Dermis blood vessel endothelial cell (primary cell): ENCODE data around the gene FHIP2A. TPM values are rescaled to one million over a fixed set of nuclear protein-coding genes. Genes with fewer than 3 reads are reported as not detected.
"Not testable (repeated sequence)": the region's sequence is repeated elsewhere in the genome, so short reads cannot be mapped to it uniquely, and the experiment has no call there.

ENCODE experiments used
- DNase-seq: peaks from one replicate; pipeline ENCODE4 v3.0.0; 2010
- total RNA-seq: library from RNA; depleted of rRNA; stranded (reverse); fragments of >200 nt; gene quantifications from 2 replicates; pipeline ENCODE4 v1.2.3, GENCODE V29; 2014

FHIP2A gene
- total RNA-seq, 1 donor from 2014 or later: 34.9 TPM

GRCh38 chr10:114819322-114819721, 2.3 kb upstream of the FHIP2A start:
- DNase-seq: no peak

DNA sequence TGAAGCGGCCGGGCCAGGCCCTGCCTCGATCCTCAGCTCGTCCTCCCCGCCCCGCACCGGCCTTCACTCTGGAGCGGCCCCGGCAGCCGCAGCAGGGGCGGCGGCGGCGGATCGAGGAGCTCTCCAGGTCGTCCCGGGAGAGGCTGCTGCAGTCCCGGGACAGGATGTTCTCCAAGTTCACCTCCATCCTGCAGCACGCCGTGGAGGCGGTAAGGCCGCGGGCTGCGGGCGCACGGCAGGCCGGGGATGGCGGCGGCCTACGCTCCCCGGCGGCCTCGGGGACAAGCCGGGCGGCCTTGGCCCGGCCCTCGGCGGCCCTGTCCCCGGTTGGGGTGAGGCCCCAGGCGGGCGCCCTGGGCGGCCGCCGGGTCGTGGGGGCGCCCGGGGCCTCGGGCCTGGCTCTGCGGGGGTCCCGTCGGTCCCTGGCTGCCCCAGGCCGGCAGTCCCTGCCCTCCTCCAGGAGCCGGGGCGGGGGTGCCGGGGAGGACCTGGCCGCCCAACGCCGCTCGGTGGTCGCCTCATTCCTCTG, 399 bp downstream of the FHIP2A start:
- peak; percentile 56 for DNase-seq

- peak; percentile 91 for DNase-seq
Measured at GRCh38 chr10:114822444-114823076, 980 bp downstream of the FHIP2A start.

DNA sequence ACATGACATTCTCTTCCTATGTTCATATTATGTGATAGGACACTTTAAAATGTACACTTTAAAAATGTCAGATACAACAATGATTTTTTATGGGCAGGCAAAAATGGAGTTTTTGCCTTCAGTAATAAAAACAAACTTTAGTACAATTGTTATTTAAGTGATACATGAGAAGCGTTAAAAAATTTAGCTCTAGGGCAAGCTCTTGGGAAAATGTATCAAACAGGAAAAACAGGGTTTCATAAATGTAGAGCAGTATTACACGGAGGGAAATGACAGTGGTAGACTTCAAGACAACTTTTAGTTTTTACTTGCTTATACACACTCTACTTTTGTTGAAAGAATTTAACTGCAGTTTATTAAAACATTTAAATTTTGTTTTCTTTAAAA, 1.5 kb downstream of the FHIP2A start:
- peak; percentile 51 for DNase-seq

GRCh38 chr10:114824391-114824790, 2.8 kb downstream of the FHIP2A start:
- no peak for DNase-seq

- DNase-seq: peak; percentile 61
Measured at GRCh38 chr10:114825513-114826253, 4.1 kb downstream of the FHIP2A start.

GRCh38 chr10:114829160-114829909, 7.8 kb downstream of the FHIP2A start:
- DNase-seq: no peak

DNA sequence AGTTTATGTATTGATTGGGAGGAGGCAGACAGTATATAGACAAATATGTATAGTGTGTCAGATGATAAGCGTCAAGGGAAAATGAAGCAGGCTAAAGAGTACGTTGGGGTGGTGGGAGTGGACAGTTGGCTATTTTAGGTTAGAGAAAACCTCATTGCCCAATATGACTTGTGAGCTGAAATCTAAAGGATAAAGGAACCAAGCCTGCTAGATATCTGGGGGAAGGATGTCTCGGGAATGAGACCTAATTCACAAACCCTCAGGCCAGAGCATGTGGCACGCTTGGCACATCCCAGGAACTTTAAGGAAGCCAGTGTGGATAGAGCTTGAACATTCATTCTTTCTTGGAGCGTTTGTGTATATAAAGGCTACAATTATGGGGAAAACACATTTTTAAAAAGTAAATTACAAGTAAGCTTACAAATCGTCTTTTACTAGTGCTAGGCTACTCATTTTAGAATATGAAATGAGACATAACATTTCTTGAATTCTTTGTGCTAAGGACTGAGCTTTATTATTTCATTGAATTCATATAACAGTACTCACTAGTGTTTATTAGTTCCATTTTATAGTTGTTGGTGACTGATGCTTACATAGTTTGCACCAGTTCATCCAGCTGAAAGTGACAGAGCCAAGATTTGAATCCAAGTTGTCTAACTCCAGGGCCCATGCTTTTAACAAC, 9.7 kb downstream of the FHIP2A start:
- no peak for DNase-seq

GRCh38 chr10:114837690-114838089, 16.1 kb downstream of the FHIP2A start:
- no peak for DNase-seq

DNA sequence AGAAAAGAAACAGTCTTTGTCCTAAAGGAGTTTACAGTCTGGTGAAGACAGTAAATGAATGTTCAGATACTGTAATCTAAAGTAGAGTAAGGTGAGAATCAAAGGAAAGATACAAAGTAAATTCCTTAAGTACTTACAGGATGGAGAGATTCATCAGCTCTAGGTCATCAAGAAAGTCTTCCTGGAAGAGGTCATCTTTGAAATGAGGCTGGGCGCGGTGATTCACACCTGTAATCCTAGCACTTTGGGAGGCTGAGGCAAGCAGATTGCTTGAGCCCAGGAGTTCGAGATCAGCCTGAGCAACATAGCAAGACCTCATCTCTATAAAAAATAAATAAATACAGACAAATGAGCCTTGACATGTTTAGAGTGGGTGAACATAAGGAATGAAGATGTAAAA, 18.3 kb downstream of the FHIP2A start:
- no peak for DNase-seq

DNA sequence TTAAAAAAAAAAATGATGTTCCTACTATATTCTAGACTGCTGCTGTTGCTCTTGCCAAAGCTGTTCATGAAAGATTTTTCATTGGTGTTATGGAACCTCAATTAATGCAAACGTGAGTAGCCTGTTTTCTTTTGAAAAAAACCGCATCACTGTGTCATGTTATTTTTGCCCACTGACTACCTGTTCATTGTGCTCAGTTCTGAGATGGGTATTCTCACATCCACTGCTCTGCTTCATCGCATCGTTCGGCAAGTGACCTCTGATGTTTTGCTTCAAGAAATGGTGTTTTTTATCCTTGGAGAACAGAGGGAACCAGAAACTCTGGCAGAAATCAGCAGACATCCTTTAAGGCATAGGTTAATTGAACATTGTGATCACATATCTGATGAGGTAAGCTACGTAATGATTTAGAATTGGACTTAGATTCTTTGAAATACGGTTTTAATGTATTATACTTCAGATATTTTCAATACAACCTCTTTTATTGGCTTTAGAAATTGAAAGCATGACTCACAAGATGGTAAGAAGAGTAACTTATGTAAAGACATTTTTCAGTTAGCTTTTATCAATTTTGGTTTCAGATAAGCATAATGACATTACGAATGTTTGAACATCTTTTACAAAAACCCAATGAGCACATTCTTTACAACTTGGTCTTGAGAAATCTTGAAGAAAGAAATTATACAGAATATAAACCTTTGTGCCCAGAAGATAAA, 24.6 kb downstream of the FHIP2A start:
- no peak for DNase-seq

GRCh38 chr10:114847517-114847916, 25.9 kb downstream of the FHIP2A start:
- DNase-seq: not testable (repeated sequence)

DNA sequence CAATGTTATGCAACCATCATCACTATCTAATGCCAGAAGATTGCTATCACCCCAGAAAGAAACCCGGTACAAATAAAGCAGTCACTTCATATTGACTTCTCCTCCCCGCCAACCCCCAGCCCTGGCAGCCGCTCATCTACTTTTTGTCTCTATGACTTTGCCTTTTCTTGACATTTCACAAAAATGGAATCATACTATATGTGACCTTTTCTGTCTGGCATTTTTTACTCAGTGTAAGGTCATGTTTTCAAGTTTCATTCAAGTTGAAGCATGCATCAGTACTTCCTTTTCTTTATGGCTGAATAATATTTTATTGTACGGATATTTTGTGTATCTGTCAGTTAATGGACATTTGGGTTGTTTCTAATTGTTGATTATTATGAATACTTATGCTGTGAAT, 28.1 kb downstream of the FHIP2A start:
- no peak for DNase-seq

DNA sequence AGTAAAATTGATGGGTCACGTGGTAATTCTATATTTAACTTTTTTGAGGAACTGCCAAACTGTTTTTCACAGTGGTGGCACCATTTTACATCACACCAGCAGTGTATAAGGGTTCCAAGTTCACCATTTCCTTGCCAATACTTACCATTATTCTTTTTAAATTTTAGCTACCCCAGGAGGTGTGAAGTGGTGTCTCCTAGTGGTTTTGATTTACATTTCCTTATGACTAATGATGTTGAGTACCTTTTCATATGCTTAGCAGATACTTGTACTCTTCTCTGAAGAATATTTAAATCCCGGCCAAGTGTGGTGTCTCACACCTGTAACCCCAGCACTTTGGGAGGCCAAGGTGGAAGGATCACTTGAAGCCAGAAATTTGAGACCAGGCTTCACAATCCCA, 28.5 kb downstream of the FHIP2A start:
- no peak for DNase-seq

DNA sequence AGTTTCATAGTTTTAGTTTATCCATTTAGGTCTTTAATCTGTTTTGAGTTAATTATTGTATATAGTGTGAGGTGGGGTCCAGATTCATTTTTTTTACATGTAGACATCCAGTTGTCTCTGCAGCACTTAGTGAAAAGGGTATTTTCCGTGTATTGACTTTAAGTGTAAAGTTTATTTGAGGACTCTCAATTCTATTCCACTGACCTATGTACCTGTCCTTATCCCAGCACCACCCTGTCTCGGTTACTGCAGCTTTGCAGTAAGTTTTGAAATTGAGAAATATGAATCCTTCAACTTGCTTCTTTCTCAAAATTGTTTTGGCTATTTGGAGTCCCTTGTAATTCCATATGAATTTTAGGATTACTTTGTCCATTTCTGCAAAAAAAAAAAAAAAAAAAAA, 29.8 kb downstream of the FHIP2A start:
- DNase-seq: no peak

DNA sequence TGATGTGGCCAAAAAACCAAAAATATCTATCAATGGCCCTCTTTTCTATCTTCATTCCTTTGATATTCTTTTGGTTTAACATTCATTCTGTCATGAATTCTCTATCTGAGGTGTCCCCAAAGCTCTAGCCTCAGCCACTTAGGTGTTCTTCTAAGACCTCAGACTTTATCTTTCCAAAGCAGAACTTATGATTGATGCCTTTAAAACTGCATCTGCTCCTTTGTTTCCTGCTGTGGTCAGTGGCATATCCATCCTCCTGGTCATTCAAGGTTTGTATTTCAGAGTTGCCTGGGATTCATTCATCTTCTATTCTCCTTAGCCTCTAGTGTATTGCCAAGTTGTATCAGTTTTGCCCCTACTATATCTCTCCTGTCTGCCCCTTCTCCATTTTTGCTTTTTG, 30.6 kb downstream of the FHIP2A start:
- no peak for DNase-seq

GRCh38 chr10:114854906-114855305, 33.3 kb downstream of the FHIP2A start:
- no peak for DNase-seq

DNA sequence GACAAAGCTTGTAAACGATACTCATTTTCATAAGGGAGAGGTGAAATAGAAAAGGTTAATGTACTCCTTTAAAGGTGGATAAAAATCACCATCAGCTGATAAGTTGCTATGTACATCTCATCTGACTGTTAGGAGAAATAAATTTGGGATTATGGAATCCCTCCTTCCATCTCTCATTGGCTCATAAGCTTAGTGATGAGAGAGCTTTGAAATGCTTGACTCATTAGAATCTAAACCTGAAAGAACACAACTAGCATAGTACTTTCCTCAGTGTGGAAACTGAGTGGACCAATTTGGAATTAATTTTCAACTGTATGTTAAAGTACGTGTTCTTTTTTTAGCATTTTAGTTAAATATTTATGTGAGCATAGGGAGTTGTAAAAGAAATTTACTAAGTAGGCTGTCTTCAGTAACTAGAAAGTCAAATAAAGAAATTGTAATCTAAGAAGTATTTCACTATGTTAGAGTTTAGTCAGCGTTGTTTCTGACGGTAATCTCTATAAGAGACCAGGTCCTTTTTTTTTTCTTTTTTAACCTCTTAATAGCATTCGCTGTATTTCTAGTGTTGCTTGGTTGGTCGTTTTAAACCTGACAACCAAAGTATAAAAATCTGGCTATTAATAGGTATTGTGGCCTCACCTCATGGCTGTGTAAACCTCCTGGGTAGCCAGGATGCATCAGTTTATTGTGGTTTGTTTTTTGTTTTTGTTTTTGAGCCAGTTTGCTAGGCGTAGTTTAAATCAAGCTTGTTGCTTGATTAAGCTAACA, 34.4 kb downstream of the FHIP2A start:
- DNase-seq: no peak

GRCh38 chr10:114856544-114857287, 35.1 kb downstream of the FHIP2A start:
- DNase-seq: peak; percentile 76

- not testable (repeated sequence) for DNase-seq
Measured at GRCh38 chr10:114857288-114857565, 35.6 kb downstream of the FHIP2A start.
